Cardiac fibroblast (primary cell): ENCODE measurements around the gene RIN1.

ENCODE experiments used
- DNase-seq, 2 donors: peaks; one replicate each; pipeline versions ENCODE4 v3.0.0 to v3.0.0-alpha.2; 2010; ENCODE audit warnings: low read depth in 2 of 2
- H3K4me3 ChIP-seq, 2 donors: replicated peaks in 1 of 2; 1 replicate in 1 of 2; 2 replicates in 1 of 2; pipeline ENCODE4 v1.5.1; 2011; ENCODE audit warnings: low read depth in 2 of 2, low read length in 2 of 2, mild to moderate bottlenecking in 2 of 2, moderate library complexity in 1 of 2
- TF ChIP-seq, protein P1 (sequence below): IDR thresholded peaks from one replicate; pipeline ENCODE4 v1.5.1; 2011; ENCODE audit warnings: low read depth, mild to moderate bottlenecking, low read length, inconsistent platforms

Gene RIN1

DNA sequence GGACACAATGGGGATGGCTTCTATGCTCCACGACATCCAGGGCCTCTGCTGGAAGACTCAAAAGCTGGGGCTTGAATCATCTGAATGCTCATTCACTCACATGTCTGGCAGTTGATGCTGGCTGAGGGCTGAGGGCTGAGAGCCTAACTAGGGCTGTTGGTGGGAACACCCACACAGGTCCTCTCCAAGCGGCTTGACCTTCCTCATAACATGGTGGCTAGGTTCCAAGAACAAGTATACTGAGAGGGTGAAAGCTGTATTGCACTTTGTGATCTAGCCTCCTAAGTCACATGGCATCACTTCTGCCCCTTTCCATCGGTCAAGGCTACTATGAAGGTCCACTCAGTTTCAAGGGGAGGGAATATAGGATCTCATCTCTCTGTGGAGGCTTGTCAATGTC, 37.0 kb downstream of the RIN1 start:
- H3K4me3 ChIP-seq: no peak overlapping the region
- no peak for DNase-seq
- TF ChIP-seq, protein P1, sequence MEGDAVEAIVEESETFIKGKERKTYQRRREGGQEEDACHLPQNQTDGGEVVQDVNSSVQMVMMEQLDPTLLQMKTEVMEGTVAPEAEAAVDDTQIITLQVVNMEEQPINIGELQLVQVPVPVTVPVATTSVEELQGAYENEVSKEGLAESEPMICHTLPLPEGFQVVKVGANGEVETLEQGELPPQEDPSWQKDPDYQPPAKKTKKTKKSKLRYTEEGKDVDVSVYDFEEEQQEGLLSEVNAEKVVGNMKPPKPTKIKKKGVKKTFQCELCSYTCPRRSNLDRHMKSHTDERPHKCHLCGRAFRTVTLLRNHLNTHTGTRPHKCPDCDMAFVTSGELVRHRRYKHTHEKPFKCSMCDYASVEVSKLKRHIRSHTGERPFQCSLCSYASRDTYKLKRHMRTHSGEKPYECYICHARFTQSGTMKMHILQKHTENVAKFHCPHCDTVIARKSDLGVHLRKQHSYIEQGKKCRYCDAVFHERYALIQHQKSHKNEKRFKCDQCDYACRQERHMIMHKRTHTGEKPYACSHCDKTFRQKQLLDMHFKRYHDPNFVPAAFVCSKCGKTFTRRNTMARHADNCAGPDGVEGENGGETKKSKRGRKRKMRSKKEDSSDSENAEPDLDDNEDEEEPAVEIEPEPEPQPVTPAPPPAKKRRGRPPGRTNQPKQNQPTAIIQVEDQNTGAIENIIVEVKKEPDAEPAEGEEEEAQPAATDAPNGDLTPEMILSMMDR: no peak

DNA sequence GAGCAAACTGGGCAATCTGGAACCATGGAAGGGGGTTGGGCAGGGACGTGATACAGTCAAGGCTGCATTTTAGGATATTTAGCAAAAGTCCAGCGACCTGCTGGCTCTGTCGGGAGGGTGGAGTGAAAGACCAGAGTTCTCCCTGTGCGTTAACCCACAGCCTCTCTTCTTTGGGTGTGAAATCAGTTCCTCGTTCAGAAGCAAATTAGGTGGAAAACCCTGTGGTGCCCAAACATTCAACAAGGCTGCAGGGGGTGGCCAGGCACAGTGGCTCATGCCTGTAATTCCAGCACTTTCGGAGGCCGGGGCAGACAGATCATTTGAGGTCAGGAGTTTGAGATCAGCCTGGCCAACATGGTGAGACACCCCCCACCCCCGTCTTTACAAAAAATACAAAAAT, 38.6 kb downstream of the RIN1 start:
- DNase-seq: no peak
- no peak overlapping the region for H3K4me3 ChIP-seq
- TF ChIP-seq, protein P1: no peak

GRCh38 chr11:66294626-66295620, 41.3 kb downstream of the RIN1 start:
- H3K4me3 ChIP-seq: no peak overlapping the region
- no peak for DNase-seq
- TF ChIP-seq, protein P1: no peak

DNA sequence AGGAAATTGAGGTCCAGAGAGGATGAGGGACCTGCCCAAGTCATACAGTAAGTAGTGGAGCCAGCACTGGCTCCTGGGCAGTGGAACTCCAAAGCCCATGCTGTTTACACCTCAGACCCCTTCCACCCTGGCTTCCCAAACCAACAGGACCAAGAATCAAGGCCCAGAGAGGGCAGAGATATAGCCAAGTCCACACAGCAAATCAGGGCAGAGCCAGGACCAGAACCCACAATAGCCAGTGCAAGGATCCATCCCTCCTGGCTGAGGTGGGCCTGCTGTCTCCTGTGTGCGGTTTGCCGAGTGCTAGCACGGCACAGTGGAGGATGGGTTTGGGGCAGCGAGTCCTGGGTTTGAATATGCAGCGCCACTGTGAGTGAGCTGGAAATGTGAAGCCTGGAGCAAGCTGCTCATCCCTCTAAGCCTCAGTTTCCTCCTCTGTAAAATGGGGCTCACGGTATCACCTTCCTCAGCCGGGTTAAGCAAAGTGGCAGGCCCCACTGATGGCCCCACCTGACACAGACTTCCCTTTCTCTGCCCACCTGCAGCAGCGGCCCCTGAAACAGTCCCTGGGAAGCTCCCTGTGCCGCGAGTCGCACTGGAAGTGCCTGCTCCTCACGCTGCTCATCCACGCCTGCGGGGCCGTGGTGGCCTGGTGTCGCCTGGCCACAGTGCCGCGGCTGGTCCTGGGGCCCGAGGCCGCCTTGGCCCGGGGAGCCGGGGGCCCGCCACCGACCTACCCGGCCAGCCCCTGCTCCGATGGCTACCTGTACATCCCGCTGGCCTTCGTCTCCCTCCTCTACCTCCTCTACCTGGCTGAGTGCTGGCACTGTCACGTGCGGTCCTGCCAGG, 42.2 kb downstream of the RIN1 start:
- TF ChIP-seq, protein P1: no peak
- DNase-seq: no peak
- H3K4me3 ChIP-seq: no peak overlapping the region

DNA sequence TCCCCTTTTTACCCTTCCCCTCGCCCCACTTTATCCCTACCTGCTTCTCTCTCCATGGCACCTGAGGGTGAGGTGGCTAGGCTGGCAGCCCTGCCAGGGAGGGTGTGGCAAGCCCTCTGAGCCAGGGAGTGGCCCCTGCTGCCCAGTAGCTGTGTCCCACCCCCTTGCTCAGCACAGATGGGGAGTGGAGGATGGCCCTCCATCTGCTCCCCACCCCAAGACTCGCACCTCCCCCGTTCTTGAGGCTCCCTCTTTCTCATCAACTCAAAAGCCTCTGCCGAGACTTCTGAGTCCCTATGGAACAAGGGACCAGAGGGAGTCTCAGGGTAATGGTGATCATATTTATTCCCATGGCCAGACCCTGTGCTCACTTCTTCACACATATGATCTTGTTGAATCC, 42.9 kb downstream of the RIN1 start:
- no peak overlapping the region for H3K4me3 ChIP-seq
- DNase-seq: no peak
- TF ChIP-seq, protein P1: no peak

DNA sequence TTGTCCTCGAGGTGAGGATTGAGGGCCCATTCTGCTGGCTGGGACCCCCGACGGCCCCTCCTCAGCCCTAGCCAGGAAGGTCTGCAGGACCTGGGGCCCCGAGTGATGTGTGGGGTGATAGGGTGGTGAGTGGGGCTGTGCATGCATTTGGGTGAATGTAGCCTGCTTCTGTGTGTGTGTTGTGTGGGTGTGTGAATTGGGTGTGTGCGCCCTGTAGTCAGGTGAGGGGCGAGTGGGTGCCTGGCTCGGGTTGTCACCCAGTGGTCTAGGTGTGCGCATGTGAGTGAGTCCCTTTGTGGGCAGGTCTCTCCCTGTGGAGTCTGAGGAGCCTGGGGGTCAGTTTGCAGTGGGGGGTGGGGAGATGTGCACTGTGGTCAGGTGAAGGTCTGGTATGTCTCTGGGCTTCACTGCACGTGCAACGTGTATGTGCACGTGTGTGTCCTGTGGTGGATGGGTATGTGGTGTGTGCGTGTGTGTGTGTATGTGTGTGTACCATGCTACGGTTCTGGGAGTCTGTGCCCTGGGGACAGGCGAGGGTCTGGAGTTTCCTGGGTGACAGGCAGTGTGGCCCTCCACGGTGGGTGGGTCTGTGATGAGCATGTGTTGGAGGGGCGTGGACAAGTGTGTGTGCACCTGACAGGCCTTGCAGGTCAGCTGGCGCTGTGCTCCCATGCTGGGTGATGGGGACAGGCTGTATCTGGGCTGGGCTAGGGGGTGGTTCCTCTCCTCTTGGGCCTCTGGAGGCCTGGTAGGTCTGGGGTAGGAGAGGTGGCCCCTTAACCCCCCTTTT, 43.5 kb downstream of the RIN1 start:
- TF ChIP-seq, protein P1: no peak
- no peak for DNase-seq
- H3K4me3 ChIP-seq: no peak overlapping the region
